HL-60 (cell line): ENCODE results near the gene DPP4.

Source experiments
- DNase-seq, 2 experiments: peaks; one replicate each; pipeline ENCODE4 v3.0.0-alpha.2; 2010 to 2020; ENCODE audit warnings: low read depth in 1 of 2, low spot score in 1 of 2
- H3K27ac ChIP-seq: fragments of 250-450 bp; sonication (Bioruptor Pico); replicated peaks from 2 replicates; pipeline ENCODE4 v1.5.1; 2020; ENCODE audit warnings: mild to moderate bottlenecking, moderate library complexity
- H3K27me3 ChIP-seq: fragments of 250-450 bp; sonication (Bioruptor Pico); 2 replicates; pipeline ENCODE4 v1.5.1; 2021; ENCODE audit warnings: mild to moderate bottlenecking, moderate library complexity; ENCODE audit not compliant: insufficient read depth, poor library complexity, severe bottlenecking
- H3K4me3 ChIP-seq: replicated peaks from 2 replicates; pipeline ENCODE4 v1.5.1; 2011; ENCODE audit warnings: mild to moderate bottlenecking, control low read depth, low read length; ENCODE audit not compliant: insufficient read depth
- GABPA ChIP-seq: IDR thresholded peaks from 2 replicates; pipeline ENCODE4 v1.6.1; 2012; ENCODE audit warnings: low read depth
- POLR2AphosphoS5 ChIP-seq: IDR thresholded peaks from 2 replicates; pipeline ENCODE4 v1.6.1; 2012; ENCODE audit warnings: low read depth
- SPI1 ChIP-seq: IDR thresholded peaks from 2 replicates; pipeline ENCODE4 v1.6.1; 2012; ENCODE audit warnings: low read depth, mild to moderate bottlenecking, borderline replicate concordance
- TF ChIP-seq, protein P1 (sequence below): IDR thresholded peaks from one replicate; pipeline ENCODE4 v1.5.1; 2011; ENCODE audit warnings: low read length, control low read depth, inconsistent platforms; ENCODE audit not compliant: insufficient read depth
- TF ChIP-seq, protein P2 (sequence below): IDR thresholded peaks from 2 replicates; pipeline ENCODE4 v1.6.1; 2012; ENCODE audit warnings: low read depth; ENCODE audit not compliant: insufficient replicate concordance

DPP4 gene

DNA sequence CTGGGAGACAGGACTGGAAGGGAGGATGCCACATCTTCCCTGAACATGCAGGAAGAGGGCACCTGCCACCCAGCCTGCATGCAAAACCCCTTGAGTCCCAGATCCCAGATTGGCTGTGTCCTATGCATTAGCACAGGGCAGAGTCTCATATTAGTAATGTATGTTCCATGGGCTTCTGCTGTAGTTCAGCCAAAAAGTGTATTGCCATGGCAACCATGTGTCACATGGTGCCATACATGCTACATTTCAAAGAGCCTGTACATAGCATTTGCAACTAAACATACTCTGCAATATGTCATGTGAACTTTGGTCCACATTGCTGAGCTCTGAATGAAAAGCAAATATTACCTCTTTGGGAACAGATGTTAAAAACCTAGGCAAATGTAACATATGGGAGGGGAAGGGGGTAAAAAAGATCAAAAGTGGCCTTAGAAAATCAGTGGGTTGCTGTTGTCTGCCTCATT lies 78.4 kb downstream of the DPP4 start:
- Histone ChIP-seq H3K27ac (no peak overlapping the region), H3K27me3 (no peaks in the 10 kb centered on the region), H3K4me3 (no peak overlapping the region)
- DNase-seq, result no peak
- TF ChIP-seq POLR2AphosphoS5 (no peak), GABPA (no peak), SPI1 (no peak)
- TF ChIP-seq, protein P1, sequence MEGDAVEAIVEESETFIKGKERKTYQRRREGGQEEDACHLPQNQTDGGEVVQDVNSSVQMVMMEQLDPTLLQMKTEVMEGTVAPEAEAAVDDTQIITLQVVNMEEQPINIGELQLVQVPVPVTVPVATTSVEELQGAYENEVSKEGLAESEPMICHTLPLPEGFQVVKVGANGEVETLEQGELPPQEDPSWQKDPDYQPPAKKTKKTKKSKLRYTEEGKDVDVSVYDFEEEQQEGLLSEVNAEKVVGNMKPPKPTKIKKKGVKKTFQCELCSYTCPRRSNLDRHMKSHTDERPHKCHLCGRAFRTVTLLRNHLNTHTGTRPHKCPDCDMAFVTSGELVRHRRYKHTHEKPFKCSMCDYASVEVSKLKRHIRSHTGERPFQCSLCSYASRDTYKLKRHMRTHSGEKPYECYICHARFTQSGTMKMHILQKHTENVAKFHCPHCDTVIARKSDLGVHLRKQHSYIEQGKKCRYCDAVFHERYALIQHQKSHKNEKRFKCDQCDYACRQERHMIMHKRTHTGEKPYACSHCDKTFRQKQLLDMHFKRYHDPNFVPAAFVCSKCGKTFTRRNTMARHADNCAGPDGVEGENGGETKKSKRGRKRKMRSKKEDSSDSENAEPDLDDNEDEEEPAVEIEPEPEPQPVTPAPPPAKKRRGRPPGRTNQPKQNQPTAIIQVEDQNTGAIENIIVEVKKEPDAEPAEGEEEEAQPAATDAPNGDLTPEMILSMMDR, result no peak
- TF ChIP-seq, protein P2, sequence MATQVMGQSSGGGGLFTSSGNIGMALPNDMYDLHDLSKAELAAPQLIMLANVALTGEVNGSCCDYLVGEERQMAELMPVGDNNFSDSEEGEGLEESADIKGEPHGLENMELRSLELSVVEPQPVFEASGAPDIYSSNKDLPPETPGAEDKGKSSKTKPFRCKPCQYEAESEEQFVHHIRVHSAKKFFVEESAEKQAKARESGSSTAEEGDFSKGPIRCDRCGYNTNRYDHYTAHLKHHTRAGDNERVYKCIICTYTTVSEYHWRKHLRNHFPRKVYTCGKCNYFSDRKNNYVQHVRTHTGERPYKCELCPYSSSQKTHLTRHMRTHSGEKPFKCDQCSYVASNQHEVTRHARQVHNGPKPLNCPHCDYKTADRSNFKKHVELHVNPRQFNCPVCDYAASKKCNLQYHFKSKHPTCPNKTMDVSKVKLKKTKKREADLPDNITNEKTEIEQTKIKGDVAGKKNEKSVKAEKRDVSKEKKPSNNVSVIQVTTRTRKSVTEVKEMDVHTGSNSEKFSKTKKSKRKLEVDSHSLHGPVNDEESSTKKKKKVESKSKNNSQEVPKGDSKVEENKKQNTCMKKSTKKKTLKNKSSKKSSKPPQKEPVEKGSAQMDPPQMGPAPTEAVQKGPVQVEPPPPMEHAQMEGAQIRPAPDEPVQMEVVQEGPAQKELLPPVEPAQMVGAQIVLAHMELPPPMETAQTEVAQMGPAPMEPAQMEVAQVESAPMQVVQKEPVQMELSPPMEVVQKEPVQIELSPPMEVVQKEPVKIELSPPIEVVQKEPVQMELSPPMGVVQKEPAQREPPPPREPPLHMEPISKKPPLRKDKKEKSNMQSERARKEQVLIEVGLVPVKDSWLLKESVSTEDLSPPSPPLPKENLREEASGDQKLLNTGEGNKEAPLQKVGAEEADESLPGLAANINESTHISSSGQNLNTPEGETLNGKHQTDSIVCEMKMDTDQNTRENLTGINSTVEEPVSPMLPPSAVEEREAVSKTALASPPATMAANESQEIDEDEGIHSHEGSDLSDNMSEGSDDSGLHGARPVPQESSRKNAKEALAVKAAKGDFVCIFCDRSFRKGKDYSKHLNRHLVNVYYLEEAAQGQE, result no peak

DNA sequence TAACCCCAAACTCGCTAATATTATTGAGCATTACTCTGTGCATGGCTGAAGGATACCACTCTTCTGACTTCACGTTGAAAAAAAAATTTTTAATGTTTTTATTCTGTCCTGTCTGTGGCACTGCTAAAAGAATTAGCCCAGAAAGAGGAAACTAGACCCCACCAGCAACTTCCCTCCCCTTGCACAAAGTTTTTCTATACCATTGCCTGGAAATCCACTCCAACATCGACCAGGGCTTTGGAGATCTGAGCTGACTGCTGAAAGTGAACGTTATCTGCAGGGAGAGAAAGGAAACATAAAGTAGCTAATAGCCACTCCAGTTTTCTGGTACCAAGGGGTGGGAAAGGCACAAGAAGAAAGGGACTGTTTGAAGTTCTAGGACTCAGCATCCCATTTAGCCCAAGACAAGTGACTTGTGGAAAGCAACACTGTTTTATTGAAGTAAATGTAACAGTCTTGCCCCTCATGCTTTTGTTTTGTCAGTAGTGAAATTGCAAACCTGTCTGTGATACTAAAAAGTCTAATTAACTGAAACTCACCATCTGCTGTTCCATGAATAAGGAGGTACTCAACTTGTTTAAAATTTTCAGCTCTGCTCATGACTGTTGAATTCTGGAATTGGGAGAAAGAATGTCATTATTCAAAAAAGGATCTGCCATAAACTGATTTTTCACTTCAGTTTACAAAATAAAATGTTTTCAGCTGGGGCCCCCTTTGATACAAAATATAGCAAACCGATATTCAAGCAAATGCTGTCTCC lies 79.1 kb downstream of the DPP4 start:
- H3K27ac ChIP-seq, result no peak overlapping the region
- TF ChIP-seq POLR2AphosphoS5, result no peak
- TF ChIP-seq GABPA, result no peak
- TF ChIP-seq SPI1, result no peak
- TF ChIP-seq, protein P1, result no peak
- TF ChIP-seq, protein P2, result no peak
- DNase-seq, result no peak
- H3K27me3 ChIP-seq, result no peaks in the 10 kb centered on the region
- H3K4me3 ChIP-seq, result no peak overlapping the region

DNA sequence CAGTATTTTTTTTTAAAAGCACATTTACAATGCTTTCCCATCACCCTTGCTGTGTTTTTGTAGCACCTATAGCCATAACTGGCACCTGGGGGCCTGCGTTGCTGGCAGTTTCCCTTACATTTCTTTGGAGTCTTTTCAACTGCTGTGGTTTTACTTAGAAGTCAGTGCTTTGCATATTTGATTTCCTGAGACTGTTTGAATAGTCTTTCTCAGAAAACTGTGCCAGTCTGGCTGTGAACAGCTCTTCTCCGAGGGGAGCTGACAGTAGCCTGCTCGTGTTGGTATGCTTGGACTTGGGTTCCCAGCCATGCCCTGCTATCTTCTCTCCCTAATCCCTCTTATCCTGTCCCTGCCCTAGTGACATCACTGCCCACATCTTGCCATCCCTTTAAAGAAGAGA lies 81.5 kb downstream of the DPP4 start:
- Histone ChIP-seq H3K27ac (no peak overlapping the region), H3K4me3 (no peak overlapping the region), H3K27me3 (no peaks in the 10 kb centered on the region)
- TF ChIP-seq POLR2AphosphoS5 (no peak), GABPA (no peak), SPI1 (no peak)
- TF ChIP-seq, protein P1, result no peak
- TF ChIP-seq, protein P2, result no peak
- DNase-seq, result no peak
